ENCODE measurements around the gene CAB39.

DNA sequence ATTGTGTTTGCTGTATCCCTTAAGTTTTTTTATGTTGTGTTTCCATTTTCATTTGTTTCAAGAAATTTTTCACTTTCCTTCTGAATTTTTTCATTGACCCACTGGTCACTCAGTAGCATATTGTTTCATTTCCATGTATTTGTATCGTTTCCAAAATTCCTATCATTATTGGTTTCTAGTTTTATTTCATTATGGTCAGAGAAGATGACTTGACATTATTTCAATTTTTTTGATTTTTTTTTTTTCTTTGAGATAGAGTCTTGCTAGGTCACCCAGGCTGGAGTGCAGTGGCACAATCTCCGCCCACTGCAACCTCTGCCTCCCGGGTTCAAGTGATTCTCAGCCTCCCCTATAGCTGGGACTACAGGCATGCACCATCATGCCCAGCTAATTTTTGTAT, 11.3 kb upstream of the CAB39 start:
- TF ChIP-seq, protein P1, sequence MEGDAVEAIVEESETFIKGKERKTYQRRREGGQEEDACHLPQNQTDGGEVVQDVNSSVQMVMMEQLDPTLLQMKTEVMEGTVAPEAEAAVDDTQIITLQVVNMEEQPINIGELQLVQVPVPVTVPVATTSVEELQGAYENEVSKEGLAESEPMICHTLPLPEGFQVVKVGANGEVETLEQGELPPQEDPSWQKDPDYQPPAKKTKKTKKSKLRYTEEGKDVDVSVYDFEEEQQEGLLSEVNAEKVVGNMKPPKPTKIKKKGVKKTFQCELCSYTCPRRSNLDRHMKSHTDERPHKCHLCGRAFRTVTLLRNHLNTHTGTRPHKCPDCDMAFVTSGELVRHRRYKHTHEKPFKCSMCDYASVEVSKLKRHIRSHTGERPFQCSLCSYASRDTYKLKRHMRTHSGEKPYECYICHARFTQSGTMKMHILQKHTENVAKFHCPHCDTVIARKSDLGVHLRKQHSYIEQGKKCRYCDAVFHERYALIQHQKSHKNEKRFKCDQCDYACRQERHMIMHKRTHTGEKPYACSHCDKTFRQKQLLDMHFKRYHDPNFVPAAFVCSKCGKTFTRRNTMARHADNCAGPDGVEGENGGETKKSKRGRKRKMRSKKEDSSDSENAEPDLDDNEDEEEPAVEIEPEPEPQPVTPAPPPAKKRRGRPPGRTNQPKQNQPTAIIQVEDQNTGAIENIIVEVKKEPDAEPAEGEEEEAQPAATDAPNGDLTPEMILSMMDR (IDR thresholded peaks at IDR 0.05; ENCODE audit: insufficient read depth, low read length): no peak
- TF ChIP-seq POLR2AphosphoS5 (IDR thresholded peaks at IDR 0.05; ENCODE audit: low read depth) (no peak), GABPA (IDR thresholded peaks at IDR 0.05; ENCODE audit: low read depth) (no peak), SPI1 (IDR thresholded peaks at IDR 0.05; ENCODE audit: borderline replicate concordance, low read depth) (no peak)
- TF ChIP-seq, protein P2, sequence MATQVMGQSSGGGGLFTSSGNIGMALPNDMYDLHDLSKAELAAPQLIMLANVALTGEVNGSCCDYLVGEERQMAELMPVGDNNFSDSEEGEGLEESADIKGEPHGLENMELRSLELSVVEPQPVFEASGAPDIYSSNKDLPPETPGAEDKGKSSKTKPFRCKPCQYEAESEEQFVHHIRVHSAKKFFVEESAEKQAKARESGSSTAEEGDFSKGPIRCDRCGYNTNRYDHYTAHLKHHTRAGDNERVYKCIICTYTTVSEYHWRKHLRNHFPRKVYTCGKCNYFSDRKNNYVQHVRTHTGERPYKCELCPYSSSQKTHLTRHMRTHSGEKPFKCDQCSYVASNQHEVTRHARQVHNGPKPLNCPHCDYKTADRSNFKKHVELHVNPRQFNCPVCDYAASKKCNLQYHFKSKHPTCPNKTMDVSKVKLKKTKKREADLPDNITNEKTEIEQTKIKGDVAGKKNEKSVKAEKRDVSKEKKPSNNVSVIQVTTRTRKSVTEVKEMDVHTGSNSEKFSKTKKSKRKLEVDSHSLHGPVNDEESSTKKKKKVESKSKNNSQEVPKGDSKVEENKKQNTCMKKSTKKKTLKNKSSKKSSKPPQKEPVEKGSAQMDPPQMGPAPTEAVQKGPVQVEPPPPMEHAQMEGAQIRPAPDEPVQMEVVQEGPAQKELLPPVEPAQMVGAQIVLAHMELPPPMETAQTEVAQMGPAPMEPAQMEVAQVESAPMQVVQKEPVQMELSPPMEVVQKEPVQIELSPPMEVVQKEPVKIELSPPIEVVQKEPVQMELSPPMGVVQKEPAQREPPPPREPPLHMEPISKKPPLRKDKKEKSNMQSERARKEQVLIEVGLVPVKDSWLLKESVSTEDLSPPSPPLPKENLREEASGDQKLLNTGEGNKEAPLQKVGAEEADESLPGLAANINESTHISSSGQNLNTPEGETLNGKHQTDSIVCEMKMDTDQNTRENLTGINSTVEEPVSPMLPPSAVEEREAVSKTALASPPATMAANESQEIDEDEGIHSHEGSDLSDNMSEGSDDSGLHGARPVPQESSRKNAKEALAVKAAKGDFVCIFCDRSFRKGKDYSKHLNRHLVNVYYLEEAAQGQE (IDR thresholded peaks at IDR 0.05; ENCODE audit: insufficient replicate concordance, low read depth): no peak
